Fibroblast of villous mesenchyme (primary cell): Measurements from ENCODE around the gene RBMX. TPM values are rescaled to one million over a fixed set of nuclear protein-coding genes. Genes with fewer than 3 reads are reported as not detected.

ENCODE experiments used
- DNase-seq: peaks from one replicate; pipeline ENCODE4 v3.0.0-alpha.2; 2010; ENCODE audit warnings: low read depth
- H3K4me3 ChIP-seq: 2 replicates; pipeline ENCODE4 v1.5.1; 2011; ENCODE audit warnings: low read depth, mild to moderate bottlenecking, low read length
- CTCF ChIP-seq: IDR thresholded peaks from 2 replicates; pipeline ENCODE4 v1.5.1; 2012; ENCODE audit warnings: low read depth, mild to moderate bottlenecking, low read length; ENCODE audit not compliant: insufficient read depth
- total RNA-seq: library from RNA; depleted of rRNA; stranded (reverse); fragments of >200 nt; gene quantifications from 2 replicates; pipeline ENCODE4 v1.2.3, GENCODE V29; 2012

Gene RBMX
- total RNA-seq, 1 donor, result 209 TPM

- TF ChIP-seq CTCF, result no peak
- H3K4me3 ChIP-seq, result no peak overlapping the region
- no peak for DNase-seq
Measured at GRCh38 chrX:136872091-136872700, 8.3 kb downstream of the RBMX start.

GRCh38 chrX:136870064-136870463 lies 10.5 kb downstream of the RBMX start:
- DNase-seq, result no peak
- no peak overlapping the region for H3K4me3 ChIP-seq
- TF ChIP-seq CTCF, result no peak

GRCh38 chrX:136868283-136869055 lies 12.1 kb downstream of the RBMX start:
- H3K4me3 ChIP-seq, result no peak overlapping the region
- no peak for TF ChIP-seq CTCF
- no peak for DNase-seq

- DNase-seq, result peak; percentile 33
- no peak for TF ChIP-seq CTCF
Measured at GRCh38 chrX:136867518-136867917, 13.0 kb downstream of the RBMX start.

GRCh38 chrX:136867096-136867491 lies 13.4 kb downstream of the RBMX start:
- TF ChIP-seq CTCF, result no peak
- peak; percentile 45 for DNase-seq
- no peak overlapping the region for H3K4me3 ChIP-seq

More at GRCh38 chrX:136867518-136867917, 13.0 kb downstream of the RBMX start:
- H3K4me3 ChIP-seq, result no peak overlapping the region

GRCh38 chrX:136866337-136867095 lies 14.0 kb downstream of the RBMX start:
- TF ChIP-seq CTCF, result no peak
- no peak for DNase-seq
- no peak overlapping the region for H3K4me3 ChIP-seq
